ENCODE results near the gene NGRN. TPM values are rescaled to one million over a fixed set of nuclear protein-coding genes. Genes with fewer than 3 reads are reported as not detected.
"Not testable (repeated sequence)": the region's sequence is repeated elsewhere in the genome, so short reads cannot be mapped to it uniquely, and the experiment has no call there.

NGRN gene
- total and polyA plus RNA-seq, 2 experiments from 2014 or later: 88.9 to 131 TPM

DNA sequence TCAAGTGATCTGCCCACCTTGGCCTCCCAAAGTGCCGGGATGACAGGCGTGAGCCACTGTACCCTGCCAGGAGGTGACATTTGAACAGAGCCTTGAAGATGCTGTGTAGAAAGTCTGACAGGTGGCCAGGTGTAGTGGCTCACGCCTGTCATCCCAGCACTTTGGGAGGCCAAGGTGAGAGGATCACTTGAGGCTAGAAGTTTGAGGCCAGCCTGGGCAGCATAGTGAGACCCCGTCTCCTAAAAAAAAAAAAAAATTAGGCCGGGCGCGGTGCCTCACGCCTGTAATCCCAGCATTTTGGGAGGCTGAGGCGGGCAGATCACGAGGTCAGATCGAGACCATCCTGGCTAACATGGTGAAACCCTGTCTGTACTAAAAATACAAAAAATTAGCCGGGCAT is 13.0 kb downstream of the NGRN start:
- ATAC-seq: not testable (repeated sequence)

DNA sequence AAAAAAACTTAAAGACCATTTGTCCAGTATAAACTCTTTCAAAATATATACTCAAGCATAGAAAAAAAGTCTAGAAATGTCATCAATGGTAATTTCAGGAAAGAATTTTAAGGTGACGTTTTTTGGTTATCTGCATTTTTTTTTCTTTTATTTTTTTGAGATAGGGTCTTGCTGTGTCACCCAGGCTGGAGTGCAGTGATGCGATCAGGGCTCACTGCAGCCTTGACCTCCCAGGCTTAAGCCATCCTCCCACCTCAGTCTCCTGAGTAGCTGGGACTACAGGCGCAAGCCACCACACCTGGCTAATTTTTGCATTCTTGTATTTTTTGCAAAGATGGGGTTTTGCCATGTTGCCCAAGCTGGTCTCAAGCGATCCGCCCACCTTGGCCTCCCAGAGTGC is 15.3 kb downstream of the NGRN start:
- H3K4me2 ChIP-seq; H3K27me3 Mint-ChIP-seq (ENCODE audit: insufficient read depth, low read depth, poor library complexity); H3K36me3 ChIP-seq (ENCODE audit: insufficient read depth); H3K4me3 Mint-ChIP-seq; H3K9me2 ChIP-seq (ENCODE audit: insufficient read depth); H3K4me1 Mint-ChIP-seq; H4K20me1 ChIP-seq (replicated peaks; ENCODE audit: insufficient read depth); H3K79me2 ChIP-seq (replicated peaks; ENCODE audit: insufficient read depth); H3K4me1 ChIP-seq (ENCODE audit: insufficient read depth); H3K9me3 Mint-ChIP-seq; H3F3A ChIP-seq (replicated peaks; ENCODE audit: low read depth); ATAC-seq; DNase-seq (ENCODE audit: low spot score); H3K27ac ChIP-seq (ENCODE audit: low read depth); H2AFZ ChIP-seq; H3K27ac Mint-ChIP-seq; H3K36me3 Mint-ChIP-seq (ENCODE audit: low read depth); H3K27me3 ChIP-seq (ENCODE audit: insufficient read depth); H3K4me3 ChIP-seq: not testable (repeated sequence)

More for the DNA sequence above, 13.0 kb downstream of the NGRN start:
- not testable (repeated sequence) for H3F3A ChIP-seq (replicated peaks; ENCODE audit: low read depth); H3K79me2 ChIP-seq (replicated peaks; ENCODE audit: insufficient read depth); H3K4me1 Mint-ChIP-seq; H2AFZ ChIP-seq; H3K9me2 ChIP-seq (ENCODE audit: insufficient read depth); H3K4me3 ChIP-seq; H4K20me1 ChIP-seq (replicated peaks; ENCODE audit: insufficient read depth); H3K27ac ChIP-seq (ENCODE audit: low read depth); DNase-seq (ENCODE audit: low spot score); H3K27me3 ChIP-seq (ENCODE audit: insufficient read depth); H3K27ac Mint-ChIP-seq; H3K4me1 ChIP-seq (ENCODE audit: insufficient read depth); H3K4me2 ChIP-seq; H3K27me3 Mint-ChIP-seq (ENCODE audit: insufficient read depth, low read depth, poor library complexity); H3K9me3 Mint-ChIP-seq; H3K4me3 Mint-ChIP-seq; H3K36me3 ChIP-seq (ENCODE audit: insufficient read depth)
- peaks cover 15% of the 10 kb centered on the region for H3K36me3 Mint-ChIP-seq (ENCODE audit: low read depth)

GRCh38 chr15:90281637-90282036 is 16.2 kb downstream of the NGRN start:
- not testable (repeated sequence) for H3K27me3 ChIP-seq (ENCODE audit: insufficient read depth); H3K4me3 ChIP-seq; H3K4me3 Mint-ChIP-seq; H3K9me2 ChIP-seq (ENCODE audit: insufficient read depth); H2AFZ ChIP-seq; H3K4me1 ChIP-seq (ENCODE audit: insufficient read depth); H3K79me2 ChIP-seq (replicated peaks; ENCODE audit: insufficient read depth); H3K36me3 Mint-ChIP-seq (ENCODE audit: low read depth); H3K27me3 Mint-ChIP-seq (ENCODE audit: insufficient read depth, low read depth, poor library complexity); H3K36me3 ChIP-seq (ENCODE audit: insufficient read depth); H3K27ac ChIP-seq (ENCODE audit: low read depth); H3K27ac Mint-ChIP-seq; H3F3A ChIP-seq (replicated peaks; ENCODE audit: low read depth); H3K9me3 Mint-ChIP-seq; H3K4me1 Mint-ChIP-seq; ATAC-seq; DNase-seq (ENCODE audit: low spot score); H3K4me2 ChIP-seq; H4K20me1 ChIP-seq (replicated peaks; ENCODE audit: insufficient read depth)
- 0 out of 4 replicates have a peak, but pooled peaks of 1 of the 2 experiments have one; percentile 2 for TF ChIP-seq CTCF (conservative IDR thresholded peaks at IDR 0.05; ENCODE audit: low read depth in 2 of 2)

DNA sequence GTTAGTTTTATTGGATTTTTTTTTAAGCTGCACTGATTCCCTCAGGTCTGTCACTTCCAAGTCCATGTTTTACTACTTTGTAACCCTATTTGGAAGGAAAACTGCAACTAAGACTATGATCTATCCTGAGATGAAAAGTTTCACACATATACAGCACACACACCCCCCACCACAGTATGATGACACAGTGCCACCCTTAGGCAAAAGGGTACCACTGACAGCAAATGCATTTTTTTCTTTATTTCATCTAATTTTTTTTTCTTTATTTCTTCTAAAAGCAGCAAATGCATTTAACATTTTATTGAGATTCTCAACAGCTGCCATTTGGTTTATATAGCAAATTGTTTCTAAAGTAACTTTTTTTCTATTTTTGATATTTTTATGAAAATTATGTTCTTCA is 21.2 kb downstream of the NGRN start:
- H3F3A ChIP-seq (replicated peaks; ENCODE audit: low read depth): no peaks in the 10 kb centered on the region
- Mint-ChIP-seq H3K4me1 (peaks cover 14% of the 10 kb centered on the region; the same call in 2 of the 3 replicates), H3K4me3 (no peak overlapping the region), H3K27ac (no peak overlapping the region), H3K9me3 (no peaks in the 10 kb centered on the region), H3K36me3 (ENCODE audit: low read depth) (no peaks in the 10 kb centered on the region), H3K27me3 (ENCODE audit: insufficient read depth, low read depth, poor library complexity) (peaks cover 3% of the 10 kb centered on the region)
- H3K27ac ChIP-seq (ENCODE audit: low read depth): no peak overlapping the region
- H2AFZ ChIP-seq: no peak overlapping the region
- no peaks in the 10 kb centered on the region for H3K27me3 ChIP-seq (ENCODE audit: insufficient read depth)
- H3K4me2 ChIP-seq: peak overlapping the region; percentile 34; the same call in 1 of the 2 replicates
- no peak for TF ChIP-seq NANOG (IDR thresholded peaks at IDR 0.05; ENCODE audit: borderline replicate concordance)
- TF ChIP-seq CTCF (conservative IDR thresholded peaks at IDR 0.05; ENCODE audit: low read depth in 2 of 2): peak; percentile 56 to 84
- TF ChIP-seq JUNB (IDR thresholded peaks at IDR 0.05; ENCODE audit: unreplicated experiment): no peak
- TF ChIP-seq, protein P1, sequence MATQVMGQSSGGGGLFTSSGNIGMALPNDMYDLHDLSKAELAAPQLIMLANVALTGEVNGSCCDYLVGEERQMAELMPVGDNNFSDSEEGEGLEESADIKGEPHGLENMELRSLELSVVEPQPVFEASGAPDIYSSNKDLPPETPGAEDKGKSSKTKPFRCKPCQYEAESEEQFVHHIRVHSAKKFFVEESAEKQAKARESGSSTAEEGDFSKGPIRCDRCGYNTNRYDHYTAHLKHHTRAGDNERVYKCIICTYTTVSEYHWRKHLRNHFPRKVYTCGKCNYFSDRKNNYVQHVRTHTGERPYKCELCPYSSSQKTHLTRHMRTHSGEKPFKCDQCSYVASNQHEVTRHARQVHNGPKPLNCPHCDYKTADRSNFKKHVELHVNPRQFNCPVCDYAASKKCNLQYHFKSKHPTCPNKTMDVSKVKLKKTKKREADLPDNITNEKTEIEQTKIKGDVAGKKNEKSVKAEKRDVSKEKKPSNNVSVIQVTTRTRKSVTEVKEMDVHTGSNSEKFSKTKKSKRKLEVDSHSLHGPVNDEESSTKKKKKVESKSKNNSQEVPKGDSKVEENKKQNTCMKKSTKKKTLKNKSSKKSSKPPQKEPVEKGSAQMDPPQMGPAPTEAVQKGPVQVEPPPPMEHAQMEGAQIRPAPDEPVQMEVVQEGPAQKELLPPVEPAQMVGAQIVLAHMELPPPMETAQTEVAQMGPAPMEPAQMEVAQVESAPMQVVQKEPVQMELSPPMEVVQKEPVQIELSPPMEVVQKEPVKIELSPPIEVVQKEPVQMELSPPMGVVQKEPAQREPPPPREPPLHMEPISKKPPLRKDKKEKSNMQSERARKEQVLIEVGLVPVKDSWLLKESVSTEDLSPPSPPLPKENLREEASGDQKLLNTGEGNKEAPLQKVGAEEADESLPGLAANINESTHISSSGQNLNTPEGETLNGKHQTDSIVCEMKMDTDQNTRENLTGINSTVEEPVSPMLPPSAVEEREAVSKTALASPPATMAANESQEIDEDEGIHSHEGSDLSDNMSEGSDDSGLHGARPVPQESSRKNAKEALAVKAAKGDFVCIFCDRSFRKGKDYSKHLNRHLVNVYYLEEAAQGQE (IDR thresholded peaks at IDR 0.05; ENCODE audit: unreplicated experiment): no peak
- TF ChIP-seq CREB1 (CRISPR knock-in tag; IDR thresholded peaks at IDR 0.05; ENCODE audit: low read depth): no peak
- peaks cover 7% of the 10 kb centered on the region; the same call in 1 of the 2 replicates for H3K4me1 ChIP-seq (ENCODE audit: insufficient read depth)
- no peaks in the 10 kb centered on the region for H3K36me3 ChIP-seq (ENCODE audit: insufficient read depth)
- no peaks in the 10 kb centered on the region for H4K20me1 ChIP-seq (replicated peaks; ENCODE audit: insufficient read depth)
- ATAC-seq (peak; percentile 71), DNase-seq (ENCODE audit: low spot score) (peak; percentile 39)
- H3K9me2 ChIP-seq (ENCODE audit: insufficient read depth): no peaks in the 10 kb centered on the region
- H3K4me3 ChIP-seq: no peak overlapping the region
- no peaks in the 10 kb centered on the region for H3K79me2 ChIP-seq (replicated peaks; ENCODE audit: insufficient read depth)
